Right kidney (tissue), 9 donors: Measurements from ENCODE around the gene FBXW9.
"Not testable (repeated sequence)": the region's sequence is repeated elsewhere in the genome, so short reads cannot be mapped to it uniquely, and the experiment has no call there.

Experiments
- DNase-seq: peaks from one replicate; pipeline ENCODE4 v3.0.0-alpha.2; 2016
- long read RNA-seq, 8 donors: transcript quantifications; one replicate each; lab custom pipeline, GENCODE V29; 2026

The FBXW9 gene
- long read RNA-seq, donor 1, partial matches to known transcripts: 0 of 2 reads
- long read RNA-seq, donor 1, other reads (novel, unspliced or antisense): 0 of 2 reads
- long read RNA-seq, donor 2, partial matches to known transcripts: 0 of 4 reads
- long read RNA-seq, donor 2, other reads (novel, unspliced or antisense): 0 of 4 reads
- long read RNA-seq, donor 3, partial matches to known transcripts: 59 of 86 reads
- long read RNA-seq, donor 3, other reads (novel, unspliced or antisense): 25 of 86 reads
- long read RNA-seq, donor 4, transcript FBXW9-201 (10 exons, 1,738 nt): major isoform, 5 of 5 reads
- long read RNA-seq, donor 4, partial matches to known transcripts: 0 of 5 reads
- long read RNA-seq, donor 4, other reads (novel, unspliced or antisense): 0 of 5 reads
- long read RNA-seq, donor 5, partial matches to known transcripts: 0 of 4 reads
- long read RNA-seq, donor 5, other reads (novel, unspliced or antisense): 0 of 4 reads
- long read RNA-seq, donor 6, transcript FBXW9-201 (10 exons, 1,738 nt): major isoform, 5 of 5 reads
- long read RNA-seq, donor 6, partial matches to known transcripts: 0 of 5 reads
- long read RNA-seq, donor 6, other reads (novel, unspliced or antisense): 0 of 5 reads
- long read RNA-seq, donor 7: 0 reads
- long read RNA-seq, donor 8, transcript FBXW9-201 (10 exons, 1,738 nt): major isoform, 5 of 5 reads
- long read RNA-seq, donor 8, partial matches to known transcripts: 0 of 5 reads
- long read RNA-seq, donor 8, other reads (novel, unspliced or antisense): 0 of 5 reads

GRCh38 chr19:12696366-12697335, at the start of gene FBXW9:
FBXW9 (minus strand) TSS chr19:12696631; CDS start chr19:12696581, 50 bp downstream.
- peak; percentile 85 for DNase-seq

- no peak for DNase-seq
These were observed 48.9 kb upstream of the FBXW9 start for GRCh38 chr19:12745166-12745897.

GRCh38 chr19:12737835-12738351, 41.5 kb upstream of the FBXW9 start:
- no peak for DNase-seq

DNA sequence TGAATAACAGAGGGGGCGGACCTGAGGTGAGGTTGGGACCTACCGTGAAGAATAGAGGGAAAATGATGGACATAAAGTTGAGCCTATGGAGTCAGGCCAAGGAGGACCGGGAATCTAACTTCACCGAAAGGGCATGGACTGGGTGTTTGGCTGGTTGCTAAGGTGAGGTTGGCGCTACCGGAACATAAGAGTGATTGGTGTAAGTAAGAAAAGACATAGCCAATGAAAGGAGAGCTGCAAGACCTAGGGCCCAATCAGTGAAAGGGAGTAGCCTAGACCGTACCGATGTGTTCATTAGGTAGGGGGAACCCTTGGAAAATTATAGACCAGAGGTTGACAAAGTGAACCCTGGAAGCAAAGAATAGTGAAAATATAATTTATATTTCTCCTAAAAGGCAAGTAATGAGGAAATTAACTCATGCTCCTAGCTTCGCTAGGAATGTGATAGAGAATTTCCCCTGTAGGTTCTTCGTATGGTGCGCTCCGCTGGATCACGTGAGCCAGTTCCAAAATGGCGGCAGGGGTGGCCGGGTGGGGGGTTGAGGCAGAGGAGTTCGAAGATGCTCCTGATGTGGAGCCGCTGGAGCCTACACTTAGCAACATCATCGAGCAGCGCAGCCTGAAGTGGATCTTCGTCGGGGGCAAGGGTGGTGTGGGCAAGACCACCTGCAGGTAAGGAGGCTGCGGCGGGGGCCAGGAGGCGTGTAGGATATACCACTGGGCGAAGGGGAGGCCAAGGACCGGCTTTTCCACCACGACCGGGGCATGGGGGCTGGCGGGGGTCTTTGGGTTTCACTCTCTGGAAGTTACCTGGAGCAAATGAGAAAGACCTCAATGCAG, 40.8 kb upstream of the FBXW9 start, which contains the start of gene GET3:
GET3 (plus strand) TSS at position 503 of the 840 bp plus-strand sequence; CDS start at position 512, 9 bp downstream.
- peak; percentile 90 for DNase-seq

GRCh38 chr19:12733369-12734214, 37.2 kb upstream of the FBXW9 start:
- DNase-seq: no peak

- DNase-seq: no peak
These were observed 34.9 kb upstream of the FBXW9 start for GRCh38 chr19:12731337-12731736.

DNA sequence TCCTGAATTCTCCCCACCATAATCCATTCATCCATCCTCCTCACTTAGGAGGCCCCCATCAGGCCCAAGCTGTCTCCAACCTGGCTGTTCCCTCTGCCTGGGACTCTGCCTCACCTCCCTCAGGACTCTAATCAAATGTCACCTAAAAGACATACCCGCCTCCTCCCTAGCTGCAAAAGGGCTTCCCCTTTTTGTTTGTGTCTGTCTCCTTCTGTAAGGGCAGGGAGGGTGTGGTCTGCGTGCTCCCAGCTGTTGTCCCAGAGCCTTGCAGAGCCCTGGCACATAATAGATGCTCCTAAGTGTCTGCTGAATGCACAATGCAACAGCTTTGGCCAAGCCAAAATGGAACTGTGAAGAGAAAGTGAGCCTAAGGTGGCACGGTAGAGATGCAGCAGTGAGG, 33.6 kb upstream of the FBXW9 start:
- no peak for DNase-seq

GRCh38 chr19:12727745-12728433, 31.5 kb upstream of the FBXW9 start:
- no peak for DNase-seq

DNA sequence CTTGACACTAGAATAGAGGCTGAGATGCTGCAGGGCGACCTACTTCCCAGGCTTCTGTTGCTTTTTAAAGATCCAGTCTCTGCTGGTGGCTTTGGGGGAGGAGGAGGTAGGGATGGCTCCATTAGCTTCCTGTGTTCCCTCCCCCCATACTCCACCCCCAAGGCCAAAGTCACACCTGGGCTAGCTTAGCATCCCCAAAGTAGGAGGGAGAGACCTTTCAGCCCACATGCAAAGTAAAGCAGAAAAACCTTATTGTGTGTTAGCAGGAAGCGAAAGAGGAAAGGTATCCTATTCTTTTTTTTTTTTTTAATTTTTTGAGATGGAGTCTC, 30.5 kb upstream of the FBXW9 start:
- DNase-seq: no peak

- not testable (repeated sequence) for DNase-seq
These were observed 29.2 kb upstream of the FBXW9 start for GRCh38 chr19:12725612-12726011.

- peak; percentile 76 for DNase-seq
These were observed 27.4 kb upstream of the FBXW9 start, which contains the start of gene TNPO2 for GRCh38 chr19:12723641-12724426. TNPO2 (minus strand) TSS chr19:12723932; CDS start chr19:12720977, 2,955 bp downstream.

DNA sequence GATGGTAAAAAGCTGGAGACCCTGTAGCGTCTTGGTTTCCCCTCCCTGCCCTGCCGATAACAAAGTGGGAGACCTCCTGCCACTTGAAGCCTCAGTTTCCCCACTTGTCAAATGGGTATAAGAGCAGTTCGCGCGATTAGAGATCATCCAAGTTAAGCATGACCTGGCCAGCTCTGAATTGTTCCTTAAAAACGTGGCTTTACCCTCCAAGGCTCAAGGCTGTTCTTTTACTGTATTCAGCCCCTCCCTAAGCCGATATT, 26.9 kb upstream of the FBXW9 start:
- no peak for DNase-seq

DNA sequence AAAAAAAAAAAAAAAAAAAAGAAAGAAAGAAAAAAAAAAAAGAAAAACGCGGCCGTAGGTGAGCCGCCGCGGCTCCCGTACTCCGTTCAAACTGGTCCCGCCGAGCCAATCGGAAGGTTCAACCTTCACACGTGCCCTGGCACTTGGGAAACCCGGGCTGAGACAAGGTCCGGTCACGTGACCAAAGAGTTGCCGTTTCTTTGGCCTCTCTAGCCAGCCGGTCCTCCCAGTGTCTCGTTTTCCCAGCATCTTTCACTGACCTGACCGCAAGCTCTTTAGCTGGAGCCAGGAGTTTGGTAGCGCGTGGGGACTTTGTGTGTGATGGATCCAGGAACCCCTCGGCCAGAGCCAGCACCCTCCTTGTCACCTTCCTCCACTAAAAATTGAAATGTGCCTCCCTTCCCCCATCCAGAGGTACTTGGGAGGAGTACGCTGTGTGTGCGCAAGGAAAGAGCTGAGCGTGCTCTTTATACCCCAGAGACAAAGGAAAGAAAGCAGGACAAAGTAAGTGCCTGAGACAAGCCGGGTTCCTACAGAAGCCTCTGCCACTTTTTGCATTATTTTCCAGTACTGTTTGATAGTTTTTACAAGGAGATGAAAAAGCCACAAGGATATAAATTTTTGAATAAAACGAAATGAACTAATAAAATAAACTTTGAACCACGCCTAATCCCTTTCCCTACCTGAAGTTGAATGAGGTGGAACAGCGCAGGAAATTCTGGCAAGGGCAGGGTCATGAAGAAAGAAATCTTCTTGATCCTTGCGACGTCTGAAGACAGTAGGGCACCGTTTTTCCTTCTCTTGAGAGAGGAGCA, 26.3 kb upstream of the FBXW9 start:
- peak; percentile 91 for DNase-seq

- DNase-seq: peak; percentile 61
These were observed 25.5 kb upstream of the FBXW9 start for GRCh38 chr19:12721656-12722565.

- peak; percentile 64 for DNase-seq
These were observed 24.6 kb upstream of the FBXW9 start for GRCh38 chr19:12720851-12721655.
